Measurements from ENCODE around the gene AADAT. TPM values are rescaled to one million over a fixed set of nuclear protein-coding genes. Genes with fewer than 3 reads are reported as not detected.

The AADAT gene
- total RNA-seq, 1 experiment from 2014 or later = 6.4 TPM

GRCh38 chr4:170087163-170087700 lies 2.5 kb downstream of the AADAT start:
- Mint-ChIP-seq H3K9me3 (ENCODE audit: unreplicated experiment) (no peaks in the 10 kb centered on the region), H3K4me3 (ENCODE audit: unreplicated experiment) (no peak overlapping the region), H3K27ac (ENCODE audit: low read depth, unreplicated experiment) (no peak overlapping the region), H3K27me3 (ENCODE audit: insufficient read depth, unreplicated experiment) (no peaks in the 10 kb centered on the region), H3K4me1 (ENCODE audit: insufficient read depth, unreplicated experiment) (peaks cover 6% of the 10 kb centered on the region), H3K36me3 (ENCODE audit: insufficient read depth, unreplicated experiment) (peaks cover 11% of the 10 kb centered on the region)
- peak; percentile 45 for DNase-seq (ENCODE audit: unreplicated experiment)
- no peak for TF ChIP-seq CTCF (IDR thresholded peaks at IDR 0.05; ENCODE audit: unreplicated experiment)
- ChIA-PET POLR2A (no interaction called here), CTCF (interaction anchor here (0.6 to 3.7 kb wide), 5 partner anchors 20 to 1379 kb away, joined by 3 to 18 read pairs (median 3); no protein-coding TSS in a partner anchor)
- intact Hi-C loops (cut with micrococcal nuclease) = no loop called here
- no TSS peak for BruUV-seq (replicated peaks)

GRCh38 chr4:170083541-170083940 lies 6.2 kb downstream of the AADAT start:
- H3K36me3 Mint-ChIP-seq (ENCODE audit: insufficient read depth, unreplicated experiment) = peaks cover 21% of the 10 kb centered on the region
- no peak for DNase-seq (ENCODE audit: unreplicated experiment)
- no peak overlapping the region for H3K4me3 Mint-ChIP-seq (ENCODE audit: unreplicated experiment)
- no peaks in the 10 kb centered on the region for H3K4me1 Mint-ChIP-seq (ENCODE audit: insufficient read depth, unreplicated experiment)
- CTCF ChIA-PET = no interaction called here
- intact Hi-C loops (cut with micrococcal nuclease) = no loop called here
- no peak overlapping the region for H3K27ac Mint-ChIP-seq (ENCODE audit: low read depth, unreplicated experiment)
- POLR2A ChIA-PET = no interaction called here
- no peak for TF ChIP-seq CTCF (IDR thresholded peaks at IDR 0.05; ENCODE audit: unreplicated experiment)
- no peaks in the 10 kb centered on the region for H3K27me3 Mint-ChIP-seq (ENCODE audit: insufficient read depth, unreplicated experiment)
- H3K9me3 Mint-ChIP-seq (ENCODE audit: unreplicated experiment) = no peaks in the 10 kb centered on the region
- no TSS peak for BruUV-seq (replicated peaks)

GRCh38 chr4:170080496-170080895 lies 9.3 kb downstream of the AADAT start:
- Mint-ChIP-seq H3K27ac (ENCODE audit: low read depth, unreplicated experiment) (no peak overlapping the region), H3K27me3 (ENCODE audit: insufficient read depth, unreplicated experiment) (no peaks in the 10 kb centered on the region), H3K36me3 (ENCODE audit: insufficient read depth, unreplicated experiment) (peaks cover 21% of the 10 kb centered on the region), H3K4me3 (ENCODE audit: unreplicated experiment) (no peak overlapping the region), H3K4me1 (ENCODE audit: insufficient read depth, unreplicated experiment) (no peaks in the 10 kb centered on the region), H3K9me3 (ENCODE audit: unreplicated experiment) (no peaks in the 10 kb centered on the region)
- DNase-seq (ENCODE audit: unreplicated experiment) = no peak
- CTCF ChIA-PET = interaction anchor here (0.7 kb wide), 1 partner anchor 8 kb away, joined by 3 read pairs; no protein-coding TSS in a partner anchor
- POLR2A ChIA-PET = interaction anchor here (0.7 kb wide), 1 partner anchor 358 kb away, joined by 3 read pairs; no protein-coding TSS in a partner anchor
- BruUV-seq (replicated peaks) = no TSS peak
- intact Hi-C loops (cut with micrococcal nuclease) = no loop called here
- TF ChIP-seq CTCF (IDR thresholded peaks at IDR 0.05; ENCODE audit: unreplicated experiment) = no peak

- CTCF ChIA-PET = no interaction called here
- Mint-ChIP-seq H3K4me1 (ENCODE audit: insufficient read depth, unreplicated experiment) (no peaks in the 10 kb centered on the region), H3K4me3 (ENCODE audit: unreplicated experiment) (no peak overlapping the region), H3K36me3 (ENCODE audit: insufficient read depth, unreplicated experiment) (peaks cover 21% of the 10 kb centered on the region), H3K27me3 (ENCODE audit: insufficient read depth, unreplicated experiment) (no peaks in the 10 kb centered on the region), H3K9me3 (ENCODE audit: unreplicated experiment) (no peaks in the 10 kb centered on the region), H3K27ac (ENCODE audit: low read depth, unreplicated experiment) (no peak overlapping the region)
- POLR2A ChIA-PET = no interaction called here
- no peak for TF ChIP-seq CTCF (IDR thresholded peaks at IDR 0.05; ENCODE audit: unreplicated experiment)
- intact Hi-C loops (cut with micrococcal nuclease) = no loop called here
- BruUV-seq (replicated peaks) = no TSS peak
- DNase-seq (ENCODE audit: unreplicated experiment) = no peak
Observed at GRCh38 chr4:170079981-170080380, 9.8 kb downstream of the AADAT start.

Measured in MCF 10A (cell line).